H9 (cell line): Measurements from ENCODE around the gene PREB. TPM values are rescaled to one million over a fixed set of nuclear protein-coding genes. Genes with fewer than 3 reads are reported as not detected.

Experiments
- DNase-seq: peaks from one replicate; pipeline ENCODE4 v3.0.0-alpha.2; 2017
- H2AFZ ChIP-seq: one replicate; pipeline ENCODE4 v1.6.1; 2013; ENCODE audit warnings: mild to moderate bottlenecking, low read length, control low read depth, moderate library complexity
- H2AK5ac ChIP-seq: 2 replicates; pipeline ENCODE4 v1.6.1; 2013; ENCODE audit warnings: low read length, control low read depth, mixed read lengths; ENCODE audit not compliant: insufficient read length
- H2BK120ac ChIP-seq: one replicate; pipeline ENCODE4 v1.6.1; 2013; ENCODE audit warnings: low read depth, mild to moderate bottlenecking, low read length, control low read depth, inconsistent platforms; ENCODE audit not compliant: poor library complexity, severe bottlenecking
- H2BK12ac ChIP-seq: 2 replicates; pipeline ENCODE4 v1.6.1; 2013; ENCODE audit warnings: low read length, control low read depth, mixed read lengths, low read depth; ENCODE audit not compliant: insufficient read length
- H2BK15ac ChIP-seq: 2 replicates; pipeline ENCODE4 v1.6.1; 2013; ENCODE audit warnings: low read depth, low read length, control low read depth
- H2BK20ac ChIP-seq: one replicate; pipeline ENCODE4 v1.6.1; 2013; ENCODE audit warnings: low read depth, mild to moderate bottlenecking, low read length, control low read depth, inconsistent platforms; ENCODE audit not compliant: poor library complexity, severe bottlenecking
- H2BK5ac ChIP-seq: 2 replicates; pipeline ENCODE4 v1.6.1; 2013; ENCODE audit warnings: low read length, control low read depth, mixed read lengths; ENCODE audit not compliant: insufficient read length
- H3K14ac ChIP-seq: 2 replicates; pipeline ENCODE4 v1.6.1; 2013; ENCODE audit warnings: low read length, control low read depth; ENCODE audit not compliant: insufficient read depth
- H3K18ac ChIP-seq: 2 replicates; pipeline ENCODE4 v1.6.1; 2013; ENCODE audit warnings: low read depth, mild to moderate bottlenecking, mixed read lengths, low read length, control low read depth; ENCODE audit not compliant: insufficient read length
- H3K23ac ChIP-seq: 2 replicates; pipeline ENCODE4 v1.6.1; 2013; ENCODE audit warnings: low read length, control low read depth, mixed read lengths, low read depth; ENCODE audit not compliant: insufficient read length
- H3K23me2 ChIP-seq: 2 replicates; pipeline ENCODE4 v1.6.1; 2013; ENCODE audit warnings: low read depth, mild to moderate bottlenecking, mixed read lengths, low read length, control low read depth; ENCODE audit not compliant: insufficient read length, poor library complexity, severe bottlenecking
- H3K27ac ChIP-seq: 2 replicates; pipeline ENCODE4 v1.5.1; 2013; ENCODE audit warnings: low read length, control low read depth, mixed read lengths, low read depth; ENCODE audit not compliant: insufficient read length
- H3K27me3 ChIP-seq: 2 replicates; pipeline ENCODE4 v1.6.1; 2013; ENCODE audit warnings: low read length, control low read depth, inconsistent platforms; ENCODE audit not compliant: insufficient read depth
- H3K4ac ChIP-seq: 2 replicates; pipeline ENCODE4 v1.6.1; 2013; ENCODE audit warnings: low read depth, mild to moderate bottlenecking, control low read depth, inconsistent platforms, low read length, moderate library complexity
- H3K4me1 ChIP-seq: 2 replicates; pipeline ENCODE4 v1.6.1; 2013; ENCODE audit warnings: low read length, control low read depth, inconsistent platforms; ENCODE audit not compliant: insufficient read depth
- H3K4me2 ChIP-seq: 2 replicates; pipeline ENCODE4 v1.6.1; 2013; ENCODE audit warnings: low read length, control low read depth, mixed read lengths; ENCODE audit not compliant: insufficient read length, insufficient read depth
- H3K56ac ChIP-seq: 2 replicates; pipeline ENCODE4 v1.6.1; 2013; ENCODE audit warnings: low read depth, mild to moderate bottlenecking, mixed read lengths, low read length, control low read depth; ENCODE audit not compliant: insufficient read length
- H3K79me1 ChIP-seq: 2 replicates; pipeline ENCODE4 v1.6.1; 2013; ENCODE audit warnings: low read depth, mild to moderate bottlenecking, moderate library complexity, low read length, control low read depth, inconsistent platforms; ENCODE audit not compliant: insufficient read depth, poor library complexity, severe bottlenecking
- H3K79me2 ChIP-seq: 2 replicates; pipeline ENCODE4 v1.6.1; 2013; ENCODE audit warnings: low read length, control low read depth, inconsistent platforms; ENCODE audit not compliant: insufficient read depth
- H3K9ac ChIP-seq: 2 replicates; pipeline ENCODE4 v1.6.1; 2013; ENCODE audit warnings: low read length, control low read depth, mixed read lengths; ENCODE audit not compliant: insufficient read length; ENCODE audit errors: extremely low read depth
- H3K9me3 ChIP-seq: one replicate; pipeline ENCODE4 v1.6.1; 2013; ENCODE audit warnings: low read depth, low read length, inconsistent platforms; ENCODE audit not compliant: control insufficient read depth
- H3T11ph ChIP-seq: one replicate; pipeline ENCODE4 v1.6.1; 2013; ENCODE audit warnings: mild to moderate bottlenecking, low read length, control low read depth, inconsistent platforms
- H4K20me1 ChIP-seq: one replicate; pipeline ENCODE4 v1.6.1; 2013; ENCODE audit not compliant: control insufficient read depth, insufficient read length, insufficient read depth
- H4K5ac ChIP-seq: 2 replicates; pipeline ENCODE4 v1.6.1; 2013; ENCODE audit warnings: low read depth, mild to moderate bottlenecking, mixed read lengths, low read length, control low read depth; ENCODE audit not compliant: insufficient read length
- H4K8ac ChIP-seq: replicated peaks from 2 replicates; pipeline ENCODE4 v1.6.1; 2013; ENCODE audit warnings: low read length, control low read depth, mixed read lengths, low read depth; ENCODE audit not compliant: insufficient read length
- H4K91ac ChIP-seq: 2 replicates; pipeline ENCODE4 v1.6.1; 2013; ENCODE audit warnings: low read depth, mild to moderate bottlenecking, moderate library complexity, mixed read lengths, low read length, control low read depth; ENCODE audit not compliant: insufficient read length
- H3K27ac Mint-ChIP-seq, 3 experiments: 2 replicates in 2 of 3; 3 replicates in 1 of 3; pipeline ENCODE4 v1.8.0; 2020 to 2021; ENCODE audit warnings: mixed read lengths in 3 of 3, mild to moderate bottlenecking in 1 of 3, moderate library complexity in 1 of 3
- H3K27me3 Mint-ChIP-seq: 2 replicates; pipeline ENCODE4 v1.8.0; 2021; ENCODE audit warnings: low read depth, mild to moderate bottlenecking, moderate library complexity, mixed read lengths
- H3K36me3 Mint-ChIP-seq, 3 experiments: 2 replicates in 2 of 3; 3 replicates in 1 of 3; pipeline ENCODE4 v1.8.0; 2020 to 2021; ENCODE audit warnings: low read depth in 3 of 3, mixed read lengths in 3 of 3; ENCODE audit not compliant: insufficient read depth in 1 of 3
- H3K4me1 Mint-ChIP-seq, 2 experiments: 2 replicates each; pipeline ENCODE4 v1.8.0; 2020; ENCODE audit warnings: mixed read lengths in 2 of 2
- H3K4me3 Mint-ChIP-seq, 2 experiments: 2 replicates in 1 of 2; 3 replicates in 1 of 2; pipeline ENCODE4 v1.8.0; 2020 to 2021; ENCODE audit warnings: mild to moderate bottlenecking in 2 of 2, mixed read lengths in 2 of 2, moderate library complexity in 1 of 2
- H3K9me3 Mint-ChIP-seq, 2 experiments: 2 replicates in 1 of 2; 3 replicates in 1 of 2; pipeline ENCODE4 v1.8.0; 2020; ENCODE audit warnings: mild to moderate bottlenecking in 2 of 2, mixed read lengths in 2 of 2, moderate library complexity in 1 of 2
- CTCF ChIP-seq: fragments of 200-600 bp; sonication (generic); conservative IDR thresholded peaks from 3 replicates; pipeline ENCODE4 v1.8.0; 2021; ENCODE audit warnings: antibody characterized with exemption, mild to moderate bottlenecking
- WGBS: extraction: QIAGEN DNeasy Blood & Tissue Kit; methylation state at CpG from one replicate; pipeline ENCODE4 v1.1.7; 2013; ENCODE audit warnings: missing lambda C conversion rate, low lambda C conversion rate, mixed read lengths; ENCODE audit not compliant: insufficient read length; ENCODE audit errors: extremely low coverage; 5-methylcytosine and 5-hydroxymethylcytosine counted together
- total RNA-seq: library from RNA; stranded (reverse); gene quantifications from 2 replicates; pipeline ENCODE4 v1.2.1, GENCODE V29; 2021

PREB gene
- total RNA-seq, 1 experiment from 2014 or later, result 43.6 TPM

GRCh38 chr2:27179344-27180000, 45.0 kb upstream of the PREB start:
- H4K5ac ChIP-seq, result no peak overlapping the region
- Mint-ChIP-seq H3K27ac (no peak overlapping the region), H3K9me3 (no peaks in the 10 kb centered on the region), H3K4me1 (peaks cover 0 to 3% of the 10 kb centered on the region in 2 experiments; a peak in 1 of 4 replicates), H3K36me3 (no peaks in the 10 kb centered on the region), H3K27me3 (peaks cover 13% of the 10 kb centered on the region), H3K4me3 (no peak overlapping the region)
- no peak overlapping the region for H3K56ac ChIP-seq
- no peak for TF ChIP-seq CTCF
- H3K79me2 ChIP-seq, result no peaks in the 10 kb centered on the region
- H3K23ac ChIP-seq, result no peak overlapping the region
- H2BK120ac ChIP-seq, result no peak overlapping the region
- no CpG with 5 or more reads among the region's 3 CpGs for WGBS
- no peak overlapping the region for H4K91ac ChIP-seq
- no peak overlapping the region for H3K4ac ChIP-seq
- no peak overlapping the region for H4K8ac ChIP-seq
- no peak overlapping the region for H2BK20ac ChIP-seq
- no peak overlapping the region for H2BK12ac ChIP-seq
- no peak overlapping the region for H3T11ph ChIP-seq
- no peak overlapping the region for H2BK15ac ChIP-seq
- H2AK5ac ChIP-seq, result no peak overlapping the region
- no peaks in the 10 kb centered on the region for H4K20me1 ChIP-seq
- no peak overlapping the region for H3K14ac ChIP-seq
- H3K9ac ChIP-seq, result no peak overlapping the region
- DNase-seq, result no peak
- no peaks in the 10 kb centered on the region for H3K4me1 ChIP-seq
- H3K18ac ChIP-seq, result no peak overlapping the region
- H3K9me3 ChIP-seq, result no peaks in the 10 kb centered on the region
- H3K79me1 ChIP-seq, result no peaks in the 10 kb centered on the region
- no peaks in the 10 kb centered on the region for H3K27me3 ChIP-seq
- H2AFZ ChIP-seq, result no peak overlapping the region
- H3K27ac ChIP-seq, result no peak overlapping the region
- no peaks in the 10 kb centered on the region for H3K23me2 ChIP-seq
- H3K4me2 ChIP-seq, result no peak overlapping the region
- no peak overlapping the region for H2BK5ac ChIP-seq
